HG02973 (cell line): ENCODE results near the gene GMPPB.
A peak's percentile ranks its signal among the peaks of the same experiment; 100 is the strongest.
"Not testable (repeated sequence)": the region's sequence is repeated elsewhere in the genome, so short reads cannot be mapped to it uniquely, and the experiment has no call there.

ENCODE experiments used
- ATAC-seq: cut with Tn5 transposase; IDR thresholded peaks from one replicate; pipeline ENCODE4 v1.9.1; 2021; ENCODE audit warnings: moderate library complexity; ENCODE audit not compliant: unreplicated experiment

Gene GMPPB

GRCh38 chr3:49694409-49695070 is 29.2 kb downstream of the GMPPB start:
- ATAC-seq, result not testable (repeated sequence)

- not testable (repeated sequence) for ATAC-seq
Measured at GRCh38 chr3:49691481-49691880, 32.3 kb downstream of the GMPPB start.

- not testable (repeated sequence) for ATAC-seq
Measured at GRCh38 chr3:49690856-49691255, 32.9 kb downstream of the GMPPB start.

- ATAC-seq, result not testable (repeated sequence)
Measured at GRCh38 chr3:49689908-49690624, 33.7 kb downstream of the GMPPB start.

DNA sequence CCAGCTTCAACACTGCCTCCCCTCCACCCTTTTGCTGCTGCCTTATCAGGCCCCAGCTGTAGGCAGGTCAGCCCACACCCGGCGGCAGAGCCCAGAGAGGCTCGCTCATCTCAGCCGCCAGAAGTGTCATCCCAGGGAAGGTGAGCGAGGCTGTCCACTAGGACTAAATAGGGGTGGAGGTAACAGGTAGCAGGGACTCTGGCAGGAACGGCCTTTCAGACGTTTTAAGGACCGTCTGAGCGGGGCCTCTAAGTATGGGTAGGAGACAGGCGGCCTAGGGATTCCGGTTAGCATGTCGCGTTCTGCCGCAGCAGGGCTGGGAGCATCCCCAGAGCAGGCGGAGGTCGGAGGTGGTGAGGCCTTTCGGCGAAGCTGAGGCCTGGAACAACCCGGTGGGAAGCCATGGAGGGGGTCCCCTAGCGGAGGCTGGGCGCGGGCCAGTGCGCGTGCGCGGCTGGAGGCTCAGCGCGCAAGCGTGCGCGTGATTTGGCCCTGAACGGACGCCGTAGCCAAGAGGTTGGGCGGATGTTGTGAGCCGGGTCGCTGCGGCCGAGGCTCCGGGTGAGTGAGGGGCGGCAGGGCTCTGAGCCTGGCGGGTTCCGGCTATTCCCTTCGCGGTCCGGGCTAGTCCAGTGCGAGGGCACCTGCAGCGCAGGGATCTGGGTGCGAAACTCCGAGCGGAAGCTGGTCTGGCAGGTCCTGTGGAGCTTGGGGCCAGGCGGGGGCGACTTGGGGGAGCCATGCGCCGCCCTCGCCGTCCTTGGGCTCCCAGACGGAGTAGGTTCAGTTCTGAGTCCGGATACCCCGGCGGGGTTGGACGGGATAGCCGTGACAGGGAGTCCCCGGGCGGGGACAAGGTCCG is 34.5 kb downstream of the GMPPB start, which contains the start of the genes MST1 and RNF123:
MST1 (minus strand) TSS at position 429 of the 862 bp plus-strand sequence. CDS start 783 bp downstream, outside the sequence.
RNF123 (plus strand) TSS at position 512 of the 862 bp plus-strand sequence. CDS start 1,609 bp downstream, outside the sequence.
- peak; percentile 52 for ATAC-seq

GRCh38 chr3:49688338-49689045 is 35.3 kb downstream of the GMPPB start:
- ATAC-seq, result peak; percentile 8

GRCh38 chr3:49687424-49687795 is 36.3 kb downstream of the GMPPB start:
- ATAC-seq, result not testable (repeated sequence)

DNA sequence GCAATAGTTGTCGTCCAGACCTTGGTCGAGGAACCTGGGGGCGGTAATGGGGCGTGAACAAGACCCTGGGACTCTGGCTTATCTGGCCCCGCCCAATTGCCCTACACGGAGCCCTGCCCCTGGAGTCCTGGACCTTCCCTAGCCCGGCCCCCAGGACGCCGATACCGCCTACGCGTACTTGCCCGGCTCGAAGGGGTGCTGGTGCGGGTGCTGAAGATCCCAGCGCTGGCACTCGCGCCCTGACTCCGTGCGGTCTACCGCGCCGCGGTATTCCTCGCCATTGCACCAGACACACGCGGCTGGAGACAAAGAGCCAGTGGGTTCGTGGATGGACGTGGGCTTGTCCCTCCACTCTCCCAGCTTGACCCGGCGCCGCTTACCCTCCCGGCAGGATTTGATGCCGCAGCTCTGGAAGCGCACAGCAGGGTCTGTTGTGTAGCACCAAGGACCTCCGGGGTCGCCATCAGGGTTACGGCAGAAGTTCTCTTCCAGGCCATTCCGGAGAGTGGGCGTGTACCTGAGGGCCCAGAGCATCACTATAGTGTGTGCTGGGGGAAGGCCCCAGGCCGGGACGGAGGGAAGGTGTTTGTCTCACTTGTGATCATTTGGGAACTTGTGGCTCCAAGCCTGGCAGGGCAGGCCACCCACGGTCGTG is 36.9 kb downstream of the GMPPB start:
- not testable (repeated sequence) for ATAC-seq

- not testable (repeated sequence) for ATAC-seq
Measured at GRCh38 chr3:49686346-49686745, 37.4 kb downstream of the GMPPB start.

- ATAC-seq, result not testable (repeated sequence)
Measured at GRCh38 chr3:49685846-49686245, 37.9 kb downstream of the GMPPB start.

GRCh38 chr3:49685103-49685502 is 38.6 kb downstream of the GMPPB start:
- not testable (repeated sequence) for ATAC-seq

GRCh38 chr3:49684453-49684852 is 39.3 kb downstream of the GMPPB start:
- not testable (repeated sequence) for ATAC-seq

- ATAC-seq, result no peak
Measured at GRCh38 chr3:49683162-49683561, 40.6 kb downstream of the GMPPB start.

DNA sequence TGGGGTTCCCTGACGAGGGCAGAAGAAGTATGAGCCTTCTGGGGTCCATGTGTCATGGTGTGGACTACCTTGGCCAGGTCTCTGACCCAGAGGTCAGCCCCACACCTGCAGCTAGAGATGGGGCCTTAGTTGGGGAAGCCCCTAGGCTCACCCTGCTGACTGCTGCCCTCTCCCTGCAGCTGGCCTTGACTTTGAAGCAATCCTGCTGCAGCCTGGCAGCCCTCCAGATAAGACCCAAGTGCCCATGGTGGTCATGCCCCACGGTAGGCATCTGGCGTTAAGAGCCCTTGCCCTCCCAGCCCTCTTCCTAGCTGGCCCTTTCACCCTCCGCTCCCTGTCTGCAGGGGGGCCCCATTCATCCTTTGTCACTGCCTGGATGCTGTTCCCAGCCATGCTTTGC is 42.2 kb downstream of the GMPPB start:
- no peak for ATAC-seq

DNA sequence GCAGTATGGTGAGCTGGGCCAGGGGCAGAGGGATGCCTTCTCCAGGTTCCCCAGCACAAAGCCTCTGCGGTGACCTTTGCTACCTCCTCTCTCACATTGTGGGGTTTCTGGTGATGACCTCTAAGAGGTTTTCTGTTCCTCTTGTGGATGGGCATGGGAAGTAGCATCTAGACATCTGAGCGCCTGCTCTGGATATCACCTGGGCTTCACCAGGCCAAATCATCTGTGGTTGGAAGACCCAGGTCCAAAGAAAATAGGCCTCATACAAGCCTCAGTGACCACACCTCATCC is 42.6 kb downstream of the GMPPB start:
- no peak for ATAC-seq

DNA sequence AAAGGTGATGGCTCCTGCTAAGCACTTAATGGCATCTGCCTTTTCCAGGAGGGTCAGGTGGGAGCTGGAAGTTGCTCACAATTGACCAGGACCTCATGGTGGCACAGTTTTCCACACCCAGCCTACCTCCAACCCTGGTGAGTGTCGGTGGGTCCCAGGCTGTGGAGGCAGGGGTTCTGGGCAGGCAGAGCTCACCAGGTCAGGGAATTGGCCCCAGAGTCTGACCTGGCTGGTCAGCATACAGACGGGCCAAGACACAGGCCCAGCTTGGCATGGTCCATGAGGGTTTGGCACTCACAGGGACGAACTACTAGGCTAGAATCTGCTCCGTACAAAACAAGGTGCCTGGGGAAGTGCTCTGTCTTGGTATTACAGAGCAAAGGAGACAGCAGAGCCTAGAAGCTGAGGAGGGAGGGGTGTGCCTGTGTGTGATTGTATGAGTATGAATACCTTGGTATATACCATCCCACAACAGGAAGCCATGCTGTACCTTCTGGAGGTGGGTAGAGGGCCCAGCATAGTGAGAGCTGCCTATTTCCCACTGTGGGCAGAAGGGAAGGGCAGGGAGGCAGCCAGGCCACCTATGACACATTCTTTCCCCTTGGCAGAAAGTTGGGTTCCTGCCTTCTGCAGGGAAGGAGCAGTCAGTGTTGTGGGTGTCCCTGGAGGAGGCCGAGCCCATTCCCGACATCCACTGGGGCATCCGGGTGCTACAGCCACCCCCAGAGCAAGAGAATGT is 43.1 kb downstream of the GMPPB start:
- ATAC-seq, result no peak

DNA sequence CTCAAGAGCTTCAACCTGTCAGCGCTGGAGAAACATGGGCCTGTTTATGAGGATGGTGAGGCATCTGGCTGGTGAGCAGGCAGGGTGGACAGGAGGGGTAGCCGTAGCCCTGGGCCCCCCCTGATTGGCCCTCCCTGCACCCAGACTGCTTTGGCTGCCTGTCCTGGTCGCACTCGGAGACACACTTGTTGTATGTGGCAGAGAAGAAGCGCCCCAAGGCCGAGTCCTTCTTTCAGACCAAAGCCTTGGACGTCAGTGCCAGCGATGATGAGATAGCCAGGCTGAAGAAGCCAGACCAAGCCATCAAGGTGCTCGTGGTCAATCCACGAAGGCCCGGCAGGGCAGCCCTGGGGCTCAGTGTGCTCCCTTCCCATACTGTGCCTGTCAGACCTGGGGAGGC is 47.8 kb downstream of the GMPPB start:
- ATAC-seq, result no peak

DNA sequence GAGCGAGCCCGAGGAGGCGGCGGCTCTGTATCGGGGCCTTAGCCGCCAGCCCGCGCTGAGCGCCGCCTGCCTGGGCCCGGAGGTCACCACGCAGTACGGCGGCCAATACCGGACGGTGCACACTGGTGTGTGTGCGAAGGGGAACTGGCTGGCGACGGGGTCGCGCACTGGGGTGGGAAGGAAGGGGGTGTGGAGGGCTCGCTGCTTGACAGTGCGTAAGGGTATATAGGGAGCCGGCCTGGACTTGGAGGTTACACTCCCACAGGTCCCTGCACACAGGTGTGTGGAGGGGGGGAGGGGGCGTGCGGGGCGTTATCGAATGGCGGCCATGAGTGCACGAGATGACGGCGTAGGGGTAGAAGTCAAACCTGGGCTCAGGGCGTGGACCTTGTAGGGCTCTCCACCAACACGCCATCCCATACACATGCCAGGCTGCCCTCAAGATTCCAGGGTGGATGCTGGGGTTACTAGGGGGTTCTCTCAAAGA is 49.2 kb downstream of the GMPPB start:
- peak; percentile 14 for ATAC-seq

- peak; percentile 70 for ATAC-seq
Measured at GRCh38 chr3:49673715-49674496, 49.8 kb downstream of the GMPPB start, which contains the start of gene APEH. APEH (plus strand) TSS chr3:49674351; CDS start chr3:49674402, 51 bp downstream.
